Body of pancreas (tissue), 4 donors: ENCODE data around the gene PPT2. TPM values are rescaled to one million over a fixed set of nuclear protein-coding genes. Genes with fewer than 3 reads are reported as not detected.
A peak's percentile ranks its signal among the peaks of the same experiment; 100 is the strongest.

ENCODE experiments used
- ATAC-seq: fragments of 150-250 bp; one replicate; pipeline ENCODE4 v1.9.1; 2016
- DNase-seq, 4 donors: peaks; one replicate each; pipeline ENCODE4 v3.0.0-alpha.2; 2019
- H3K27ac ChIP-seq, 4 donors: fragments of 200-600 bp; sonication (generic); 1 replicate in 3 of 4; 2 replicates in 1 of 4; pipeline versions ENCODE4 v1.5.1 to v1.6.1; 2016 to 2019; ENCODE audit warnings: mild to moderate bottlenecking in 1 of 4, mixed read lengths in 1 of 4, moderate library complexity in 1 of 4
- H3K27me3 ChIP-seq, 2 donors: fragments of 200-600 bp; sonication (generic); one replicate each; pipeline ENCODE4 v1.6.0; 2016; ENCODE audit warnings: mild to moderate bottlenecking in 1 of 2
- H3K36me3 ChIP-seq, 2 donors: fragments of 200-600 bp; sonication (generic); replicated peaks in 1 of 2; 2 replicates each; pipeline ENCODE4 v1.5.1; 2016; ENCODE audit warnings: low read depth in 2 of 2; ENCODE audit not compliant: insufficient read depth in 1 of 2
- H3K4me1 ChIP-seq: fragments of 200-600 bp; sonication (generic); one replicate; pipeline ENCODE4 v1.6.0; 2016
- H3K4me3 ChIP-seq, 2 donors: fragments of 200-600 bp; sonication (generic); 1 replicate in 1 of 2; 2 replicates in 1 of 2; pipeline ENCODE4 v1.5.1; 2016 to 2019
- H3K9me3 ChIP-seq, 3 donors: fragments of 200-600 bp; sonication (generic); 1 replicate in 2 of 3; 2 replicates in 1 of 3; pipeline ENCODE4 v1.5.1; 2016
- POLR2A ChIP-seq, 3 donors: fragments of 450-650 bp; IDR thresholded peaks; one replicate each; pipeline ENCODE4 v1.6.1; 2016; ENCODE audit warnings: antibody characterized with exemption in 3 of 3, mild to moderate bottlenecking in 2 of 3
- WGBS, 2 donors: methylation state at CpG; one replicate each; pipeline ENCODE4 v1.1.5; 2017; 5-methylcytosine and 5-hydroxymethylcytosine counted together
- intact Hi-C: fragments of 100-400 bp; cut with DNase I; formaldehyde crosslinking; loops from one replicate; pipeline ENCODE4 v1.15.1; 2023
- total RNA-seq, 2 donors: library from RNA; depleted of rRNA; stranded (reverse); fragments of >200 nt; gene quantifications; one replicate each; pipeline ENCODE4 v1.1.0, GENCODE V29; 2016
- TF ChIP-seq, protein P1 (sequence below), 7 experiments: fragments of 450-650 bp in 4 of 7; fragments of 200-600 bp in 3 of 7; sonication (generic) in 3 of 7; IDR thresholded peaks; one replicate each; pipeline ENCODE4 v1.5.1; 2016 to 2019; ENCODE audit warnings: antibody characterized with exemption in 7 of 7

Gene PPT2
- total RNA-seq, 2 donors from 2014 or later: 3.6 to 9.9 TPM

DNA sequence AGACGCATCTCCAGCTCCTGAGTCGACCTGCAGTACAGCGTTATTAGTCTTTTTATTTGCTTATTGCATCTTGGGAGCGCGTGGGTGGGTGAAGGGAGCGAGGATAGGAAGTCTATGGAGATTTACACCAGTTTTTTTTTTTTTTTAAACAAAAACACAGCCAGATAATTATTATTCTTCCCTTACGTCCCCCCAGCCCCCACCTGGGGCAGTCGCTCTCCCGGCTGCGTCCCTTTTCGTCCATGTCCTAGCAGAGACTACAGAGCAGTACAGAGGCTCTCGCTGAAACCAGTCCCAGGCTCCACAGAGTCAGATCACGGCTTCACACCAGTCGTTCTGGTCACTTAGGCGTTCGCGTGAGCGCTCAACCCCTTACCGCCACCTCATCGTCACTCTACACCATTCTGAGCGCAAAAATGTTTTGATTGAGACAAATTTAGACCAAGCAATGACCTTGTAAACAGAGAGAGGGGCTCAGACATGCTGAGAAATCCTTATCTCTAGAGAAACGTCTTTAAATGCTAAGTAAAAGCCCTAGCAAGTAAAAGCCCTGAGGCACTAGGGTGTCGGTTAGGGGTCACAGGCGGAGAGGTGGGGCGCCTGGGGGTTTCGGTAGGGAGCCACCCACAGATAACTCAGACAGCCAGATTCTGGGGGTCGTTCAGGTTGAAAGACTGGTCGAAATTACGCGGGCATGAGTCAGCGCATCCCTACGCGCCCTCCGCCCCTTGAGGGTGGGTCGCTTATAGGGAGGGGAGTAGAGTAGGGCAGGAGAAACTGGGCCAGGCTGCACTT is 975 bp upstream of the PPT2 start:
- no peaks in the 10 kb centered on the region for H3K9me3 ChIP-seq
- DNase-seq (no peak), ATAC-seq (no peak)
- H3K27ac ChIP-seq: peak overlapping the region; percentile 35 to 90 (median 77)
- intact Hi-C loops: no loop called here
- peaks cover 0 to 8% of the 10 kb centered on the region in 2 donors for H3K27me3 ChIP-seq
- TF ChIP-seq, protein P1, sequence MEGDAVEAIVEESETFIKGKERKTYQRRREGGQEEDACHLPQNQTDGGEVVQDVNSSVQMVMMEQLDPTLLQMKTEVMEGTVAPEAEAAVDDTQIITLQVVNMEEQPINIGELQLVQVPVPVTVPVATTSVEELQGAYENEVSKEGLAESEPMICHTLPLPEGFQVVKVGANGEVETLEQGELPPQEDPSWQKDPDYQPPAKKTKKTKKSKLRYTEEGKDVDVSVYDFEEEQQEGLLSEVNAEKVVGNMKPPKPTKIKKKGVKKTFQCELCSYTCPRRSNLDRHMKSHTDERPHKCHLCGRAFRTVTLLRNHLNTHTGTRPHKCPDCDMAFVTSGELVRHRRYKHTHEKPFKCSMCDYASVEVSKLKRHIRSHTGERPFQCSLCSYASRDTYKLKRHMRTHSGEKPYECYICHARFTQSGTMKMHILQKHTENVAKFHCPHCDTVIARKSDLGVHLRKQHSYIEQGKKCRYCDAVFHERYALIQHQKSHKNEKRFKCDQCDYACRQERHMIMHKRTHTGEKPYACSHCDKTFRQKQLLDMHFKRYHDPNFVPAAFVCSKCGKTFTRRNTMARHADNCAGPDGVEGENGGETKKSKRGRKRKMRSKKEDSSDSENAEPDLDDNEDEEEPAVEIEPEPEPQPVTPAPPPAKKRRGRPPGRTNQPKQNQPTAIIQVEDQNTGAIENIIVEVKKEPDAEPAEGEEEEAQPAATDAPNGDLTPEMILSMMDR (IDR thresholded peaks at IDR 0.05): no peak
- no peak for TF ChIP-seq POLR2A (IDR thresholded peaks at IDR 0.05)
- peaks cover 38% of the 10 kb centered on the region for H3K4me1 ChIP-seq
- H3K4me3 ChIP-seq: peak overlapping the region in 1 of 2 donors; percentile 72
- H3K36me3 ChIP-seq: no peaks in the 10 kb centered on the region
- 38 to 50% methylated on average over 35 of the region's 35 CpGs for WGBS, 2 donors

- Histone ChIP-seq H3K4me3 (peak overlapping the region; percentile 72), H3K27me3 (no peaks in the 10 kb centered on the region), H3K9me3 (no peaks in the 10 kb centered on the region), H3K36me3 (no peaks in the 10 kb centered on the region), H3K27ac (peak overlapping the region; percentile 35 to 90 (median 77)), H3K4me1 (peaks cover 25% of the 10 kb centered on the region)
- TF ChIP-seq POLR2A (IDR thresholded peaks at IDR 0.05): peak in 2 of 3 donors; percentile 39 to 48
- TF ChIP-seq, protein P1 (IDR thresholded peaks at IDR 0.05): peak; percentile 23 to 79 (median 68)
- intact Hi-C loops: loop anchor here (5.0 kb wide), 1 partner anchor 37 kb away; no protein-coding TSS in a partner anchor
- peak; percentile 78 for ATAC-seq
- DNase-seq: peak; percentile 73 to 85 (median 80)
- 2 to 8% methylated on average over 14 to 34 of the region's 34 CpGs for WGBS, 2 donors
Measured at GRCh38 chr6:32154514-32155161, 697 bp downstream of the PPT2 start.

- ATAC-seq: no peak
- Histone ChIP-seq H3K4me3 (no peak overlapping the region), H3K27ac (no peak overlapping the region), H3K36me3 (no peaks in the 10 kb centered on the region), H3K27me3 (no peaks in the 10 kb centered on the region), H3K9me3 (no peaks in the 10 kb centered on the region), H3K4me1 (peaks cover 25% of the 10 kb centered on the region)
- TF ChIP-seq, protein P1 (IDR thresholded peaks at IDR 0.05): no peak
- TF ChIP-seq POLR2A (IDR thresholded peaks at IDR 0.05): no peak
- intact Hi-C loops: loop anchor here (5.0 kb wide), 1 partner anchor 40 kb away; no protein-coding TSS in a partner anchor
- no peak for DNase-seq
- WGBS, 2 donors: 87 to 89% methylated on average over 9 of the region's 9 CpGs
Measured at GRCh38 chr6:32156891-32157290, 3.0 kb downstream of the PPT2 start.

GRCh38 chr6:32158052-32158451 is 4.1 kb downstream of the PPT2 start:
- Histone ChIP-seq H3K27me3 (no peaks in the 10 kb centered on the region), H3K9me3 (no peaks in the 10 kb centered on the region), H3K4me1 (peaks cover 23% of the 10 kb centered on the region), H3K36me3 (no peaks in the 10 kb centered on the region), H3K4me3 (no peak overlapping the region), H3K27ac (no peak overlapping the region)
- intact Hi-C loops: loop anchor here (5.0 kb wide), 1 partner anchor 41 kb away; no protein-coding TSS in a partner anchor
- ATAC-seq: no peak
- no peak for TF ChIP-seq POLR2A (IDR thresholded peaks at IDR 0.05)
- TF ChIP-seq, protein P1 (IDR thresholded peaks at IDR 0.05): no peak
- no peak for DNase-seq
